ENCODE results near the gene STK32C.

Gene STK32C

GRCh38 chr10:132209978-132210530 lies 97.7 kb downstream of the STK32C start:
- no peak for DNase-seq (ENCODE audit: low spot score)

DNA sequence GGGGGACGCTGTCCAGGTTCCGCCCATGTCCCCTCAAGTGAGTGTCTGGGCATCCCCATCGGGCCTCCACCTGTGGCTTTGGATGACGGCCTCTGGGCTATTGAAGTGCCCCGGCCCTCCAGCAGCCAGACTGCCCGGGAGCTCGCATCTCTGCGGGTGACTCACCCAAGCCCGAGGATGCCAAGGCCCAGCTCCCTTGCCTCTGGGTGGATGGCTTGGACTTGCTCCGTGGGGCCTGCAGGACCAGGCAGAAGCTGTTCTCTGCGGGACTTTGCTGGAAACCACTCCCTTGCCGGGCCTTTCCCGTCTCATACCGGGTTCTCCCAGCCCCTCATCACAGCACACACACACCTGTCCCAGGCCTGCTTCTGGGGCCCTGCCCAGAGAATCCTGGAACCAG lies 98.6 kb downstream of the STK32C start:
- no peak for DNase-seq (ENCODE audit: low spot score)

DNA sequence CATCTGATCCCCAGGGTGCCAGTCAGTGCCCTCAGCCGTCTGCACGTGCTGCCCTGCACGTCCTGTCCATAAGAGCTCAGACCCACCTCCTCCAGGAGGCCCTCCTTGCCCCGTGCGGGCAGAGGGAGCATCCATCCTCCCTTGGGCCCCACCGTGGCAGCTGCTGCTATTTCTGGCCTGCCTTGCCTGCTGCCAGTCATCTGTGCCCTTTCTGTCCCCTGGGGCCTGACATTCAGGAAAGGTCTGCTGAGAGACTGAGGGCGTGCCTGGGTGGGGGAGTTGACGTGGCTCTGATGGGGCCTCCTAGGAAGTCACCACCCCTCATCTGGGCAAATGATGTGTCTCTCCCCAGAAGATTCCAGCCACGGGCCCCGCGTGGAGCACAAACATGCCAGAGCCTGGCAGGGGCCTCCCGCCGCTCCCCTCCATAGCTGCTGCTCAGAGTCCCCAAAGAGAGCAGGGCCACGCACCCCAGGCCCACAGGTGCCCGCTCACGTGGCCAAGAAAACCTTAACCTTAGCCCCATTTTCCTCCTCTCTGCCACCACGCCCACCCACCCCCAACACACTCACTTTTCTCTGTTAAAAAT lies 99.2 kb downstream of the STK32C start:
- DNase-seq (ENCODE audit: low spot score) = no peak

DNA sequence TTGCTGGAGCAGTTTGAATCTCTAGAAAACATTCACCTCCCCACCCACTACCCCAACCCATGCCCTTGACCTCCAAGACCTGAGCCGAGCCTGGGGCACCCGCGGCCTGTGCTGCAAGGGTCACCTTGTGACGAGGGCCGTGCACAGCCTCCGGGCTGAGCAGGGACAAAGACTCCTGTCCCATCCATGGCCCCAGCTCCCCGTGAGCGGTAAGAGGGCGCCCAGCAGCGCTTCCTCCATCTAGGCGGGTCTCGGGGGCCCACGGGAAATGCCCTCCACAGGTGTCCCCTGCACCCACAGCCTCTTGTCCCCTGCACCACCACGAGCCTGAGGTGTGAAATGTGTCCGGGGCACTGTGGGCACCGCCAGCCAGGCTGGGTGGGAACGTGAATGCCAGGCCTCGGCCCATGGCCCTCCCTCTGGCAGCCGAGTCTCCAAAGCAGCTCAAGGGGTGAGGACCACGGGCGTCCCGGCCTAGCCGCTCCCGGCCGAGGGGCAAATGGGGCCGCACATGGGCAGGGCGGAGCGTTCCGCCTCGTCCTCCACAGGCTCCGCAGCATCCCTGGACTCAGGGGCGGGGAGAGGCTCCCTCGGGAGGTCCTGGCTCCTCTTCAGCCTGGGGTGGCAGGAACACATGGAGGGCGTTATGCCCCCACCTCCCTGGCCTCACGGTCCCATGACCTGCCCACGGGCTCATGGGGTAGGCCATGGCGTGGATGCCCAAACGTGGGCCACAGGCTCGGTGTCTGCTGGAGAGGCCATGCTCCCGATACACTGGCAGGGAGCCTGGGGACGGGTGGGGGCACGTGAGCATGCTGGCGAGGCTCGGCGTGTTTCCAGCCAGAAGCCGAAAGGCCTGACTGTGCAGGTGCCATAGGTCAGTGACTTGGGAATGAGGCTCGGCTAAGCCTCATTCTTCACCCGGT lies 100.0 kb downstream of the STK32C start:
- DNase-seq (ENCODE audit: low spot score) = no peak

GRCh38 chr10:132206806-132207535 lies 100.8 kb downstream of the STK32C start:
- no peak for DNase-seq (ENCODE audit: low spot score)

DNA sequence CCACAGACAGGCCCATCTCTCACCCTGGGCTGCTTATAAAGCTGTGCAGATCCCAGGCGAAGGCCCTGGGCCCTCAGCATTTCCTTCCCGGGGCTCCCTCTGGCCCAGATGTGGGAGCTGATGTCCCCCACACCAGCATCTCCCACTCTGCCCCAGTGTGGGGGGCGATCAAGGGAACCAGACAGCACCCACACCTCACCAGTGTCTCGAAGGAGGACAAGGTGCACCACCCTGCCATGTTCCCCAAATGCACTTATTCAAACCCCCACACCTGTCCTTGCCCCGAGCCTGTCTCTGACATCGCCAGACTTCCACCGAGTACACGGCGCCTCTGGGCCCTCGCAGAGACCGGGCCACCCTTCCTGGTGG lies 101.4 kb downstream of the STK32C start:
- DNase-seq (ENCODE audit: low spot score) = no peak

DNA sequence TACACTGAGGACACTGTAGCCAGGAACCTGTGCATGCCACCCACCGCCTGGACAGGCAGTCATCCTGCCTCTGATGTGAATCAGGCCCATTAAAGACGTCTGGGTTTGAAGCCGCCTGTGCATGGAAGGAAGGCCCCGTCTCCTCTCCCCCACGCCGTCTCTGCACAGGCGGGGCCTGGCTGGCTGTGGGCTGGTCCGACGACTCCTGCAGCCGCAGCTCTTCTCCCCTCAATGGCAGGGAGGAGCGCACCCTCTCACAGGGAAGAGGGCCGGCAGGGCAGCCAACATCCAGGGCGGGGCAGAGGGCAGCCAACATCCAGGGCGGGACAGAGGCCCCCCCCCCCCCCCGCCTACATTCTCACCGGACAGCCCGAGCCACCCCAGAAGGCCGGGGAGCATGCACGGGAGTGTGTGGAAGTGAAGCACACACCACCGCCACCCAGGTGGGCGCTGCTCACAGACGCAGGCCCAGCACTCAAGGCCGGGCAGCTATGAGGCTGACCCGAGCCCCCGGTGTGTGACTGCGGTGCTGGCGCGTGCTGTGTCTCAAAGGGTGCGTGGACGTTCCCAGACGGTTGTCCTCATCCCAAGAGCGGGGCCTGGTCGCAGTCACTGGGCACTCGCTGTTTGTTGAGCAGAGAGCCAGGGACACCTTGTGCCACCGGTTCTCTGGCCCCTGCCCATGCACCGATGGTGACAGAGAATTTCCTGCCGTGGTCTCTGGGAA lies 101.9 kb downstream of the STK32C start:
- DNase-seq (ENCODE audit: low spot score) = no peak

DNA sequence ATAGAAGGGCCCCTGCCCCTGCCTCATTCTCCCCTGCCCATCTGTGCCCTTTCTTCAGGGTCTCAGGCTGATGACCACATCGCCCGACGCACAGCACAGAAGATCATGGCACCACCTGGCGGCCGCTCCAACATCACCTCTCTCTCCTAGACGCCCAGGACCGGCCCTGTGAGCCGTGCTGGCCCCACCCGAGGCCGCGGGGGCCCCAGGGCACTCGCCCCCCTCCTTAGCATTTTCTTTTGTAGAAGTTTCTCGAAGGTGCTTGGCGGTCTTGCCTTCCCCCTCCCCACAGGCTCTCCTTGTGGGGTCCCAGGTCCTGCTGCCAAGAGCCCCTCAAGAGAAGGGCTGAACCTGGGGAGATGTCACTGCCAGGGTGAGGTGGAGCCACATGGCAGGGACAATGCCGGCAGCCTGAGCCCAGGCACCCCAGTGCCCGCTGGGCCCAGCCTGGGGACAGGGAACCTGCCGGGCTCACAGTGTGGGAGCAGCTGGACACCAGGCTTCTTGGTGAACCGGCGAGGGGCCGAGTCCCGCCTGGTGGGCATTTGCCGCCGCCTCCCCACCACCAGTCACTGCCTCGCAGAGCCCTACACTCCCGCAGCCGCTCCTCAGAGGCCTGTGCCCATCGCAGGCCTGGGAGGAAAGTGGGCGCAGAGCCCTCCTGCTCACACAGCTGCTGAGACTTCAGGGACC lies 102.8 kb downstream of the STK32C start:
- DNase-seq (ENCODE audit: low spot score) = no peak

- no peak for DNase-seq (ENCODE audit: low spot score)
Observed at GRCh38 chr10:132204078-132204780, 103.5 kb downstream of the STK32C start.

GRCh38 chr10:132203256-132204077 lies 104.3 kb downstream of the STK32C start:
- DNase-seq (ENCODE audit: low spot score) = no peak

GRCh38 chr10:132202070-132202970 lies 105.4 kb downstream of the STK32C start:
- DNase-seq (ENCODE audit: low spot score) = no peak

DNA sequence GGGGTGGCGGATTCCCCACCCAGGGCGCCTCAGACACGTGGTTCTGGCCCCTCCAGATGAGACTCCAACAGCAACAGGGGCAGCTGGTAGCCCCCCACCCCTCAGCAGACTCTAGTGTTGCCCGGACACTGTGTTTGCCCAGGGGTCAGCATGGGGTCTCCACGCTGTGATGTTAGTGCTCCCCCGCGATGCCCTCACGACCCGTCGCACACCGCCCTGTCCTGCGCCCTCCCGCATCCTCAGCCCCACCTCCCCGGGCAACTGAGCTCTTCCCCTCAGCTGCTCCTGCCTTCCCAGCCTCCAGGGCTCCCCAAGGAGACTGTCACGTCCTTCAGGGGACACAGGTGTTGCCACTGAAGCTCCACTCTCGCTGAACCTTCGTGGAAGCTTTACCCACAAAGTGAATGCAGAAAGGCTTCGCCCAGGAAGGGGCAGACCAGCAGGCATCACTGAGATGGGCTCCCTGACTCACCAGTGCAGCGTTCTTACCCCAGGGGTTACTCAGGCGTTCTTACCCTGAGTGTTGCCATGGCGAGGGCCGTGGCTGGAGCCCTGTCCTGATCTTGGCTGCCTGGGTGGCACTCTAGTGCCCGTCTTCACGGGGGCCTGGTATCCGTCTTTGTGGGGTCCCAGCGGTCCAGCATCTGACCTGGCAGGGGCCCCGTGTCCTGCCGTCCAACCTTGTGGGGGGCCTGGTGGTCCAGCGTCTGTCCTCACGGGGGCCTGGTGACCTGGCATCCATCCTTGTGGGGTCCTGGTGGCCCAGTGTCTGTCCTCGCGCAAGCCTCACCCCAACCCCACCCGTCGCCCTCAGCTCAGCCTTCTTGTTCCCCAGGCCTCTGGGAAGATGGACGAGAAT lies 106.4 kb downstream of the STK32C start:
- DNase-seq (ENCODE audit: low spot score) = no peak

- no peak for DNase-seq (ENCODE audit: low spot score)
Observed at GRCh38 chr10:132200344-132201110, 107.2 kb downstream of the STK32C start.

GRCh38 chr10:132199854-132200311 lies 107.9 kb downstream of the STK32C start:
- no peak for DNase-seq (ENCODE audit: low spot score)

- DNase-seq (ENCODE audit: low spot score) = no peak
Observed at GRCh38 chr10:132199268-132199853, 108.4 kb downstream of the STK32C start.

DNA sequence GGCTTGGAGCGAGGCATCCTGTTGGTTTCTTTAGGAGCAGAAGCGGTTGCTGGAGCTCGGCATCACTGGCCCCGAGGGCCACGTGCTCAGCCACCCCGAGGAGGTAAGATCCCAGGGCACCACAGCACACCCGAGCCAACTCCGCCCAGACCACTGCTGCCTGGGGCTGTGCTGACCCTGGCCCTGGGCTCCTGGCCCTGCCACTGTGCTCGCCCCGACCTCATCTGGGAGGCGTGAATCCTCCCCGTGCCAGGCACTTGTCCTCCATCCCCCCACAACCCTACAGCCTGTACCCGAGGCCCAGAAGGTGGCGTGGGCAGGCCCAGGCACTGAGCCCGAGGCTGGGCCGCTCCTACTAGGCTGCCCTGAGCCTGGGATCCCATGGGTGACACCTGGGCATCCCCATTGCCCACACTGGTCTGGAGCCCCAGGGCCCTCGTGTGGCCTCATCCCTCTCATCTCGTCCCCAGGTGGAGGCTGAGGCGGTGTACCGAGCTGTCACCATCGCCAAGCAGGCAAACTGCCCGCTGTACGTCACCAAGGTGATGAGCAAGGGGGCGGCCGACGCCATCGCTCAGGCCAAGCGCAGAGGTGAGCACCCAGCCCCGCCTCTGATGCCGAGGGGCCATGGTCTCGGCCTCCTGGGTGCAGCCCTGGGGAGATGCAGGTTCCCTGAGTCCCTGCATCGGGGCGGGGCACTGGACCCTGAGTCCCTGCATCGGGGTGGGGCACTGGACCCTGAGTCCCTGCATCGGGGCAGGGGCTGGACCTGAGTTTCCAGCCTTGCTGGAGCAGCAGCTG lies 109.2 kb downstream of the STK32C start:
- no peak for DNase-seq (ENCODE audit: low spot score)

Measured in activated CD4-positive, alpha-beta T cell treated with anti-CD3 and anti-CD28 coated beads, Interleukin-2, Interleukin-4, amounts not matched to agents 100 ng/mL and 50 ng/mL, durations not matched to agents 16 hours and 8 hours (primary cell).